Measurements from ENCODE around the gene WDPCP.
"Not testable (repeated sequence)": the region's sequence is repeated elsewhere in the genome, so short reads cannot be mapped to it uniquely, and the experiment has no call there.

Gene WDPCP

DNA sequence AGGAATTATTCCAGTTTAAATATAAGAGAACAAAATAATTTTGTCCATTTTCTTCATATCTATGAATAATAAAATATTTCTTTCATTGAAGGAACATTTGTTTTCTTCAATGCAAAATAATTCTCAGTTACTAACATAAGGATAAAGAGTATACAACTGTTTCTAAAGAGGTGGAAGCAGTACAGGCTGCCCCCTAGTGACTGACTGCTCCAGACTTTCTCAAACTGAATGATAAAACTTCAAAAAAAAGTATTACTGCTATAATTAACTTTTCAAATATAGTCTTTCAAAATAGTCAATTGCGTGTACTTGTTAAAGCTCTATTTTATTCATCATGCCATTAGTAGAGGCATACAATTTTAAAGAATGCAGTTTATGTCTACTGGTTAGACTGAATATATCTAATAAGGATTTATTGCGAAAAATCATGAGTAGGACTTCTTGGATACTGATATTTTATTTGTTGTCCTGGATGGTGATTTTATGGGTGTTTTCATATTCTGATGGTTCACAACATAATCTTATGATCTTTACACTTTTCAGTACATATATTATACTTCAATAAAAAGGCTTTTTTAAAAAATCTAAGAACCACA lies 100.1 kb downstream of the WDPCP start:
- H3K27ac ChIP-seq (ENCODE audit: low read depth, low read length) = no peak overlapping the region
- H3K9ac ChIP-seq (ENCODE audit: low read length) = no peak overlapping the region
- H3K4me1 ChIP-seq (ENCODE audit: insufficient read depth, low read length) = no peaks in the 10 kb centered on the region
- no peaks in the 10 kb centered on the region for H3K36me3 ChIP-seq (ENCODE audit: insufficient read depth, low read length)
- H3K27me3 ChIP-seq (ENCODE audit: control insufficient read depth in 1 of 2, insufficient read depth in 2 of 2, low read length in 2 of 2) = no peaks in the 10 kb centered on the region
- H3K9me3 ChIP-seq (ENCODE audit: low read length) = no peaks in the 10 kb centered on the region
- H3K4me3 ChIP-seq (ENCODE audit: low read depth in 1 of 2, low read length in 2 of 2) = no peak overlapping the region

DNA sequence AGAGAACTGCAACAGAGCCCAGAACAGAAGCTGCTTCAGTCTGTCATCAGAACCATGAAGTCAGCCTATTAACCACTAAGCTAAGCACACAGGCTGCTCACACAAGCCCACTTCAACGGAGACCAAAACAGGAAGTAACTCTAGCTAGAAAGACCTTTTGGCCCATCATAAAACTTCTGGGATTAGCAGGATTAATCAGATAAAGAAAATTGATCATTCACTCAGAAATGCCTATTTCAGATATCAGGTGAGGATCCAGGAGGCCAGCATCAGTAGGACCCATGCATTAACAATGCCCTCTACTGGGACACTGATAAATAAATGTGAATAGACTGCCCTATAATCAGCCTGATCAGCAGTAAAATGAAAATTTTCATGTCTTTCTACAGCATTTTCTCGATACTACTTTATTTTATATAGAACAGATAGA lies 101.4 kb downstream of the WDPCP start:
- Histone ChIP-seq H3K9me3 (ENCODE audit: low read length) (no peaks in the 10 kb centered on the region), H3K9ac (ENCODE audit: low read length) (no peak overlapping the region), H3K4me1 (ENCODE audit: insufficient read depth, low read length) (no peaks in the 10 kb centered on the region), H3K27me3 (ENCODE audit: control insufficient read depth in 1 of 2, insufficient read depth in 2 of 2, low read length in 2 of 2) (no peaks in the 10 kb centered on the region), H3K36me3 (ENCODE audit: insufficient read depth, low read length) (no peaks in the 10 kb centered on the region), H3K4me3 (ENCODE audit: low read depth in 1 of 2, low read length in 2 of 2) (no peak overlapping the region), H3K27ac (ENCODE audit: low read depth, low read length) (no peak overlapping the region)

DNA sequence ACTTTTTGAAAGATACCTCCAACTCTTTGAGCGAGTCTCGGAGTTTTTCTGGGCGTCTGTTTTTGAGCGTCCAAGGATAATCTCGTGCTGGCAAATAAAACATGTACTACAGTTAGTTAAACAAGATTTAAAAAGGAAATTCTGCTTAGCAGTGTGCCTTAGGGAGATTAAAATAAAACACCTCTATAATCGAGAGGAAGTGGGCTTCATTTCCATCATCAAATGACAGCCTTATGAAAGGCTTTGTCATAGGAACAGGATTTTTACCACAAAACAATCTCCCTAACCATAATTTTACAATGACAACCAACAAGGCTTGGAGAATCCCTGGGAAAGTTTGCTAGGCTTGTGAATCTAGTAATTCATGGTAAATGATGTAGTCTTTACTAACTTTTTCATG lies 103.4 kb downstream of the WDPCP start:
- H3K4me3 ChIP-seq (ENCODE audit: low read depth in 1 of 2, low read length in 2 of 2) = no peak overlapping the region
- H3K36me3 ChIP-seq (ENCODE audit: insufficient read depth, low read length) = no peaks in the 10 kb centered on the region
- no peaks in the 10 kb centered on the region for H3K4me1 ChIP-seq (ENCODE audit: insufficient read depth, low read length)
- H3K27ac ChIP-seq (ENCODE audit: low read depth, low read length) = no peak overlapping the region
- H3K9me3 ChIP-seq (ENCODE audit: low read length) = no peaks in the 10 kb centered on the region
- no peak overlapping the region for H3K9ac ChIP-seq (ENCODE audit: low read length)
- H3K27me3 ChIP-seq (ENCODE audit: control insufficient read depth in 1 of 2, insufficient read depth in 2 of 2, low read length in 2 of 2) = no peaks in the 10 kb centered on the region

DNA sequence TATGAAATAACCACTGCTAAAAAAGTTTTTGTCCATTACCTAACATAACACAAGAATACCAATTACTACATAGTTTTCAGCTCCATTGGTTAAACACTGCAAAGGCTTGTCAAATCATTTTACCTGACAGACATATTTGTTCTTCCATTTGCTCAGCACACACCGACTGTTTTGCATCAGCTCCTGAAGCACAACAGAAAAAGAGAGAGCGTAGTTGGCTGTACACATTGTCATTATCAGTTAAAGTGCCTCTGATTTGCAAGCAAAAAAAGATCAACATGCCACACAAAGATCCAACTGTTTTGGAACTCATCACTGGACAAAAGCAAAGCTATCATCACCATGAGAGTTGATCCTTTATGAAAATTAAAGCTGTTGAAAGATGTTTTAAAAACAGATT lies 103.8 kb downstream of the WDPCP start:
- no peak overlapping the region for H3K27ac ChIP-seq (ENCODE audit: low read depth, low read length)
- H3K9me3 ChIP-seq (ENCODE audit: low read length) = no peaks in the 10 kb centered on the region
- no peak overlapping the region for H3K9ac ChIP-seq (ENCODE audit: low read length)
- no peaks in the 10 kb centered on the region for H3K36me3 ChIP-seq (ENCODE audit: insufficient read depth, low read length)
- no peak overlapping the region for H3K4me3 ChIP-seq (ENCODE audit: low read depth in 1 of 2, low read length in 2 of 2)
- no peaks in the 10 kb centered on the region for H3K4me1 ChIP-seq (ENCODE audit: insufficient read depth, low read length)
- no peaks in the 10 kb centered on the region for H3K27me3 ChIP-seq (ENCODE audit: control insufficient read depth in 1 of 2, insufficient read depth in 2 of 2, low read length in 2 of 2)

DNA sequence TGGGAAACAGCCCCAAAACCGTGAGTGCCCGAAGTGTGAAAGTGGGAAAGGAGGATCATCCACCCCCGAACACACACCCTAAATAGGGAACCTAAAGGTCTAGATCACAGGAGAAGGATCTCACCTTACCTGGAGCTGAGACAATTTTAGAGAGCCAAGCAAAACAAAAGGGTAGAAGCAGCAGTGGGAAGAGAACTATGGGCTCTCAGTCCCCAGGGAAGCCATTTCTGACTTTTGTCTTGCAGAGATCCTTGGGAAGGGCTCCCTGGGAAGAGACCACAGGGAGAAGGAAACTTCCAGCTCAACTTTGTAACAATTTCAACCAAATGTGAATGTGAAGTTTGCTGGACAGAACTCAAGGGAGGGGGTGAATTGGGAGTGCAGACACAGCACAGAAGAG lies 110.6 kb downstream of the WDPCP start:
- no peaks in the 10 kb centered on the region for H3K4me1 ChIP-seq (ENCODE audit: insufficient read depth, low read length)
- no peaks in the 10 kb centered on the region for H3K9me3 ChIP-seq (ENCODE audit: low read length)
- H3K27ac ChIP-seq (ENCODE audit: low read depth, low read length) = no peak overlapping the region
- no peak overlapping the region for H3K4me3 ChIP-seq (ENCODE audit: low read depth in 1 of 2, low read length in 2 of 2)
- H3K36me3 ChIP-seq (ENCODE audit: insufficient read depth, low read length) = no peaks in the 10 kb centered on the region
- H3K27me3 ChIP-seq (ENCODE audit: control insufficient read depth in 1 of 2, insufficient read depth in 2 of 2, low read length in 2 of 2) = no peaks in the 10 kb centered on the region
- H3K9ac ChIP-seq (ENCODE audit: low read length) = no peak overlapping the region

DNA sequence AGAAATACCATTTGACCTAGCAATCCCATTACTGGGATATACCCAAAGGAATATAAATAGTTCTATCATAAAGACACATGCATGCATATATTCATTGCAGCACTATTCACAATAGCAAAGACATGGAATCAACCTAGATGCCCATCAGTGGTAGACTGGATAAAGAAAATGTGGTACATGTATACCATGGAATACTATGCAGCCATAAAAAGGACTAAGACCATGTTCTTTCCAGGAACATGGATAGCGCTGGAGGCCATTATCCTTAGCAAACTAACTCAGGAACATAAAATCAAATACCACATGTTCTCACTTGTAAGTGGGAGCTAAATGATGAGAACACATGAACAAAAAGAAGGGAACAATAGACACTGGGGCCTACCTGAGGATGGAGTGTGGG lies 119.0 kb downstream of the WDPCP start:
- H3K9ac ChIP-seq (ENCODE audit: low read length); H3K27ac ChIP-seq (ENCODE audit: low read depth, low read length); H3K27me3 ChIP-seq (ENCODE audit: control insufficient read depth in 1 of 2, insufficient read depth in 2 of 2, low read length in 2 of 2); H3K36me3 ChIP-seq (ENCODE audit: insufficient read depth, low read length); H3K4me3 ChIP-seq (ENCODE audit: low read depth in 1 of 2, low read length in 2 of 2); H3K9me3 ChIP-seq (ENCODE audit: low read length); H3K4me1 ChIP-seq (ENCODE audit: insufficient read depth, low read length): not testable (repeated sequence)

DNA sequence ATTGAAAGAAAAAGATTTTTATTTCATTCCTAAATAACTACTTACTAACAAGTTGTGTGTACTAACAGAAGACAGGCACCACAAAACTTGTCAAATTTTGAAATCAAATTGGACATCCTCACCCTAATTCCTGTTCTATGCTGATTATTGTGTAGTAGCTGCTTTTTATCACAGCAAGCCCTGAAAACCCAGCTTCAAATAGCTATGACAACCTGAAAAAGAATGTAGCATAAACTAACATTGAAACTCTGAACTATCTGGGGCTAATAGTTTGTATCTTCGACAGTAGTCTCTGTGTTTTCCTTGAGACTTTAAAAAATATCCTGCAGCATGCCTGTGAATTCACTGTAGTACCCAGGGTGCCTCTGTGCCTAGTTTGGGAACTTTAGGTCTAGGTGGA lies 122.6 kb downstream of the WDPCP start:
- Histone ChIP-seq H3K27me3 (ENCODE audit: control insufficient read depth in 1 of 2, insufficient read depth in 2 of 2, low read length in 2 of 2) (no peaks in the 10 kb centered on the region), H3K27ac (ENCODE audit: low read depth, low read length) (no peak overlapping the region), H3K4me1 (ENCODE audit: insufficient read depth, low read length) (no peaks in the 10 kb centered on the region), H3K9me3 (ENCODE audit: low read length) (no peaks in the 10 kb centered on the region), H3K36me3 (ENCODE audit: insufficient read depth, low read length) (no peaks in the 10 kb centered on the region), H3K4me3 (ENCODE audit: low read depth in 1 of 2, low read length in 2 of 2) (no peak overlapping the region), H3K9ac (ENCODE audit: low read length) (no peak overlapping the region)

DNA sequence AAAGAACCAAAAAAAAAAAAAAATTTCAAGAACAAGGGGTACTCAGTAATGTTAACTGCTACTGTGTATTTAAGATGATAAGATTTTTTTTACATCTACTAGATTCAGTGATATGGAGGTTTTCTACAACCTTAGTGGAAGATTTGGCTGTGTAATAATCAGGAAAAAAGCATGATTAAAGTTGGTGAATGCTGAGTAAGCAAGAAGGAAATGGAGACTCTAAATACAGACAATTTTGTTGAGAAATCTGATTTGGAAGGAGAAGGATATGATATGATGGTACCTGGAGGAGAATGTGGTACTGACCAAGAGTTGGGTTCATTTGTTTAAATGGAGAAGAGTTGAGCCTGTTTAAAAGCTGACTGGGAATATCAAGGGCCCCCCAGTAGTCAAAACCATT lies 125.1 kb downstream of the WDPCP start:
- Histone ChIP-seq H3K27me3 (ENCODE audit: control insufficient read depth in 1 of 2, insufficient read depth in 2 of 2, low read length in 2 of 2) (no peaks in the 10 kb centered on the region), H3K4me3 (ENCODE audit: low read depth in 1 of 2, low read length in 2 of 2) (no peak overlapping the region), H3K4me1 (ENCODE audit: insufficient read depth, low read length) (no peaks in the 10 kb centered on the region), H3K27ac (ENCODE audit: low read depth, low read length) (no peak overlapping the region), H3K9ac (ENCODE audit: low read length) (no peak overlapping the region), H3K36me3 (ENCODE audit: insufficient read depth, low read length) (no peaks in the 10 kb centered on the region), H3K9me3 (ENCODE audit: low read length) (no peaks in the 10 kb centered on the region)

DNA sequence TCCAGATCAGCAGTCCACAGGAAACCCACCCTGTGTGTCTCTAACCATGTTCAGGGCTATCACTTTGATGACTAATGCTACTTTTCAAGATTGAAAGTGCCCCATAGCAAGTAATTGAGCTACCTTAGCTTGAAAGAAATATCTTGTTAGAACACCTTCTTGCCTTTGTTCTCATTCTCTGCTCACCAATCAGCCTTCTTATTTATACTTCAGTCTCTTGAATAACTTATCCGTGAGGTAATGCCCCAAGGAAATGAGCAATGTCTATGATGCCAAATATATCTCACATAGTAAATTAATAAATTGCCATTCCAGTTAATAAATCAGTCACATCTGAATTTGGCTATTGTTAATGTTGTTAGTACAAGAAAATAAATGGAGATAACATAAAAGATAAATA lies 141.6 kb downstream of the WDPCP start:
- no peak overlapping the region for H3K27ac ChIP-seq (ENCODE audit: low read depth, low read length)
- no peaks in the 10 kb centered on the region for H3K27me3 ChIP-seq (ENCODE audit: control insufficient read depth in 1 of 2, insufficient read depth in 2 of 2, low read length in 2 of 2)
- H3K9me3 ChIP-seq (ENCODE audit: low read length) = no peaks in the 10 kb centered on the region
- H3K36me3 ChIP-seq (ENCODE audit: insufficient read depth, low read length) = no peaks in the 10 kb centered on the region
- H3K9ac ChIP-seq (ENCODE audit: low read length) = no peak overlapping the region
- no peaks in the 10 kb centered on the region for H3K4me1 ChIP-seq (ENCODE audit: insufficient read depth, low read length)
- H3K4me3 ChIP-seq (ENCODE audit: low read depth in 1 of 2, low read length in 2 of 2) = no peak overlapping the region

DNA sequence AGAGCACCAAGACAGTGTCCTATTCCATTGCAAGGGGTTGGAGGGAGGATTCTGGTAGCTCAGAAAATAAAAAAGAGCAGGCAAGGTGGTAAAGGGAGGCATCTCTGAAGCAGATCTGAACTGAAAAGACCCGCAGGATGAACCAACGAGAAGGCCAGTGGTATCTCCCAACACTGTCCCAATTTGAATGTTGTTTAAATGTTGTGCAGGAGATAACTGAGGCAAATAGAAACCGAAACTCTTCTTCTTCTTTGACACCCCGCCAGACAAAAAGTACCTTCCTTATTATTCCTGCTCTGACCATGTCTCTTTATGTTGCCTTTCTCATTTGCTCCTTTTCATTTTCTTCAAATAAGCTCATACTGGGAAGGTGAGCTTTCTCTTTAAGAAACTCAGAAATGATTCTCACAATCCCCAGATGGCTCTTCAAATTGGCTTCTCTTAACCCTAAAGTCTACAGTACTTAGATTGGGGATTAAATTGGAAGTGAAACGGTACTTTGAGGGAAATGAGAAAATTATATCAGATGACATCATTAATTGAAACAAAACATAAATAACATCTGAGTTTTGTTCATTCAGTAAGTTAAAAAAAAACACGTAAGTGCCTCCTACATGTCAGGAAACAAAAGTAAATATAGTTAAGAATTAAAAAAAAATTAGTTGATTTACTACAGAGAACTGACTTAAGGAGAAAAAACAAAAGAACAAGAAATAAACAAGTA lies 143.6 kb downstream of the WDPCP start:
- Histone ChIP-seq H3K4me1 (ENCODE audit: insufficient read depth, low read length) (no peaks in the 10 kb centered on the region), H3K27me3 (ENCODE audit: control insufficient read depth in 1 of 2, insufficient read depth in 2 of 2, low read length in 2 of 2) (no peaks in the 10 kb centered on the region), H3K27ac (ENCODE audit: low read depth, low read length) (no peak overlapping the region), H3K36me3 (ENCODE audit: insufficient read depth, low read length) (no peaks in the 10 kb centered on the region), H3K9me3 (ENCODE audit: low read length) (no peaks in the 10 kb centered on the region), H3K4me3 (ENCODE audit: low read depth in 1 of 2, low read length in 2 of 2) (no peak overlapping the region), H3K9ac (ENCODE audit: low read length) (no peak overlapping the region)

DNA sequence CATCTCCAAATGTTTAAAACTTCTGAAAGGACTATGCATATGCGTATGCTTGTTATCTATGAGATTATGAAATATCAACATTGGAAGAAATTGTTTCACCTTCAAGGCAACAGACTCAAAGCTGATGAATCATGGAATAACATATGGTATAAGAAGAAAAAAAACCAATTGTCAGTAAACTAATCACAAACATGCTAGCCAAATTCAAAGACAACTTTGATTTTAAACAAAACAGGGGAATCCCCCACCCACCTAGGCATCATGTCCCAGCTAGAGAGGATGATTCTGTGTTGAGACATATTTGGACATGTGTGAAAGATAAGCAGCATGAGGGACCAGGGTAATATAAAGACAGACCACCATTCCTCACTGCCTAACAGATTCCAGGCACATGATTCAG lies 147.7 kb downstream of the WDPCP start:
- H3K36me3 ChIP-seq (ENCODE audit: insufficient read depth, low read length) = no peaks in the 10 kb centered on the region
- H3K27ac ChIP-seq (ENCODE audit: low read depth, low read length) = no peak overlapping the region
- H3K27me3 ChIP-seq (ENCODE audit: control insufficient read depth in 1 of 2, insufficient read depth in 2 of 2, low read length in 2 of 2) = no peaks in the 10 kb centered on the region
- no peak overlapping the region for H3K4me3 ChIP-seq (ENCODE audit: low read depth in 1 of 2, low read length in 2 of 2)
- H3K9ac ChIP-seq (ENCODE audit: low read length) = no peak overlapping the region
- H3K4me1 ChIP-seq (ENCODE audit: insufficient read depth, low read length) = no peaks in the 10 kb centered on the region
- H3K9me3 ChIP-seq (ENCODE audit: low read length) = no peaks in the 10 kb centered on the region

DNA sequence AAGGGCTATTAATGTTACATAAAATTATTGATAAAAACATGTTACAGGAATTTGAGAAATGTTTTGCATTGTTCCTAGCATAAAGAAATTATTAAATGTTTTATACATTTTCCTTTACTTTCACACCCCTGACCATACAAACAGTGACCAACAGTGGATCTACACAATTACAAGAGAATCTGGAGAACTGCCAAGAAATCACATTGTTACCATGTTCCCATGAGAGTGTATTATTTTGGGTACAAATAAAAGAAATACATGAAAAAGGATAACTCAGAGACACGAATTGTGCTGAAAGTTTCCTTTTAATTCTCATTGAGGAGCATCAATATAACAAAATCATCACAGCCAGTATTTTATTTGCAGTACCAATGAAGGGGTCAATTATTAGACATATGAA lies 150.1 kb downstream of the WDPCP start:
- no peaks in the 10 kb centered on the region for H3K27me3 ChIP-seq (ENCODE audit: control insufficient read depth in 1 of 2, insufficient read depth in 2 of 2, low read length in 2 of 2)
- no peak overlapping the region for H3K4me3 ChIP-seq (ENCODE audit: low read depth in 1 of 2, low read length in 2 of 2)
- H3K36me3 ChIP-seq (ENCODE audit: insufficient read depth, low read length) = no peaks in the 10 kb centered on the region
- no peaks in the 10 kb centered on the region for H3K9me3 ChIP-seq (ENCODE audit: low read length)
- H3K9ac ChIP-seq (ENCODE audit: low read length) = no peak overlapping the region
- H3K27ac ChIP-seq (ENCODE audit: low read depth, low read length) = no peak overlapping the region
- no peaks in the 10 kb centered on the region for H3K4me1 ChIP-seq (ENCODE audit: insufficient read depth, low read length)
